Peyer's patch (tissue), 4 donors: ENCODE measurements around the gene GAK.
A peak's percentile ranks its signal among the peaks of the same experiment; 100 is the strongest.

Source experiments
- CTCF ChIP-seq, 6 experiments: fragments of 450-650 bp in 4 of 6; fragments of 200-600 bp in 2 of 6; sonication (generic) in 1 of 6; IDR thresholded peaks; one replicate each; pipeline ENCODE4 v1.5.1; 2017 to 2019; ENCODE audit warnings: antibody characterized with exemption in 6 of 6, mild to moderate bottlenecking in 3 of 6, moderate library complexity in 1 of 6
- POLR2A ChIP-seq, 2 donors: fragments of 450-650 bp; IDR thresholded peaks; one replicate each; pipeline ENCODE4 v1.5.1; 2017; ENCODE audit warnings: antibody characterized with exemption in 2 of 2, mild to moderate bottlenecking in 2 of 2, moderate library complexity in 2 of 2

GRCh38 chr4:963276-964225 lies 31.4 kb upstream of the GAK start:
- TF ChIP-seq POLR2A (IDR thresholded peaks at IDR 0.05): peak; percentile 31 to 65
- peak in 3 of 6 experiments; percentile 29 to 39 (median 35) for TF ChIP-seq CTCF (IDR thresholded peaks at IDR 0.05)
